IPS-18c (cell line): ENCODE measurements around the gene COTL1.
"Not testable (repeated sequence)": the region's sequence is repeated elsewhere in the genome, so short reads cannot be mapped to it uniquely, and the experiment has no call there.

Experiments
- H3K4me3 ChIP-seq: 2 replicates; pipeline ENCODE4 v1.7.0; 2013; ENCODE audit warnings: low read depth, mild to moderate bottlenecking, low read length, moderate library complexity; ENCODE audit not compliant: insufficient read depth
- H3K9me3 ChIP-seq: one replicate; pipeline ENCODE4 v1.6.1; 2013; ENCODE audit warnings: mild to moderate bottlenecking, low read length, moderate library complexity; ENCODE audit not compliant: control insufficient read depth, insufficient read depth

Gene COTL1

GRCh38 chr16:84648595-84649510, 31.0 kb upstream of the COTL1 start:
- no peaks in the 10 kb centered on the region for H3K9me3 ChIP-seq
- peak overlapping the region; percentile 80 for H3K4me3 ChIP-seq

GRCh38 chr16:84647828-84648594, 30.1 kb upstream of the COTL1 start, which contains the start of gene KLHL36:
Gene KLHL36, plus strand, starts transcription at chr16:84648511. Its CDS starts 2,357 bp downstream, at chr16:84650868.
- Histone ChIP-seq H3K9me3 (no peaks in the 10 kb centered on the region), H3K4me3 (peak within 1 kb of the TSS; percentile 80)

- no peaks in the 10 kb centered on the region for H3K9me3 ChIP-seq
- H3K4me3 ChIP-seq, result no peak overlapping the region
These were observed 25.8 kb upstream of the COTL1 start for GRCh38 chr16:84643674-84644073.

GRCh38 chr16:84643180-84643583, 25.3 kb upstream of the COTL1 start:
- Histone ChIP-seq H3K9me3 (no peaks in the 10 kb centered on the region), H3K4me3 (no peak overlapping the region)

- Histone ChIP-seq H3K9me3 (no peaks in the 10 kb centered on the region), H3K4me3 (no peak overlapping the region)
These were observed 23.9 kb upstream of the COTL1 start for GRCh38 chr16:84641643-84642358.

GRCh38 chr16:84640145-84640544, 22.3 kb upstream of the COTL1 start:
- H3K9me3 ChIP-seq, result no peaks in the 10 kb centered on the region
- no peak overlapping the region for H3K4me3 ChIP-seq

- no peaks in the 10 kb centered on the region for H3K9me3 ChIP-seq
- no peak overlapping the region for H3K4me3 ChIP-seq
These were observed 20.4 kb upstream of the COTL1 start for GRCh38 chr16:84638231-84638806.

GRCh38 chr16:84637709-84638108, 19.8 kb upstream of the COTL1 start:
- H3K9me3 ChIP-seq, result no peaks in the 10 kb centered on the region
- H3K4me3 ChIP-seq, result no peak overlapping the region

- Histone ChIP-seq H3K9me3 (no peaks in the 10 kb centered on the region), H3K4me3 (no peak overlapping the region)
These were observed 17.8 kb upstream of the COTL1 start for GRCh38 chr16:84635702-84636101.

- no peak overlapping the region for H3K4me3 ChIP-seq
These were observed 15.7 kb upstream of the COTL1 start for GRCh38 chr16:84633622-84634021.

GRCh38 chr16:84632862-84633261, 15.0 kb upstream of the COTL1 start:
- H3K9me3 ChIP-seq, H3K4me3 ChIP-seq: not testable (repeated sequence)

More at GRCh38 chr16:84633622-84634021, 15.7 kb upstream of the COTL1 start:
- H3K9me3 ChIP-seq, result no peaks in the 10 kb centered on the region

GRCh38 chr16:84631886-84632285, 14.0 kb upstream of the COTL1 start:
- Histone ChIP-seq H3K4me3 (no peak overlapping the region), H3K9me3 (no peaks in the 10 kb centered on the region)

GRCh38 chr16:84631153-84631466, 13.2 kb upstream of the COTL1 start:
- no peaks in the 10 kb centered on the region for H3K9me3 ChIP-seq
- H3K4me3 ChIP-seq, result no peak overlapping the region

- no peaks in the 10 kb centered on the region for H3K9me3 ChIP-seq
- no peak overlapping the region for H3K4me3 ChIP-seq
These were observed 12.7 kb upstream of the COTL1 start for GRCh38 chr16:84630446-84631152.

GRCh38 chr16:84630009-84630408, 12.1 kb upstream of the COTL1 start:
- H3K4me3 ChIP-seq, result no peak overlapping the region

GRCh38 chr16:84629580-84629979, 11.7 kb upstream of the COTL1 start:
- Histone ChIP-seq H3K4me3 (no peak overlapping the region), H3K9me3 (no peaks in the 10 kb centered on the region)

More at GRCh38 chr16:84630009-84630408, 12.1 kb upstream of the COTL1 start:
- H3K9me3 ChIP-seq, result no peaks in the 10 kb centered on the region
